K562 (cell line): ENCODE measurements around the gene NFATC1. TPM values are rescaled to one million over a fixed set of nuclear protein-coding genes. Genes with fewer than 3 reads are reported as not detected.

Source experiments
- ATAC-seq: fragments of 200-7000 bp; cut with Tn5 transposase; 3 replicates; pipeline ENCODE4 v1.9.1; 2020; ENCODE audit warnings: moderate library complexity
- BruUV-seq: library from RNA; stranded (reverse); fragments of 400-500 nt; replicated peaks from 2 replicates; lab custom pipeline; 2021; lab: Mats Ljungman, UMichigan
- CTCF ChIA-PET: fragments of 300-600 bp; formaldehyde crosslinking; extraction: SDS; loops from one replicate; lab custom pipeline; 2021; ENCODE audit warnings: low intra/inter-chr PET ratio; lab: Yijun Ruan, JAX
- POLR2A ChIA-PET: fragments of 300-600, 350-650 bp; sonication (Branson Sonifier 250); formaldehyde crosslinking; extraction: SDS; loops from one replicate; lab custom pipeline; 2021; ENCODE audit warnings: antibody characterized with exemption, inconsistent platforms; lab: Yijun Ruan, JAX
- DNase-seq, 4 experiments: peaks; one replicate each; pipeline versions ENCODE4 v3.0.0 to v3.0.0-alpha.2; 2011 to 2018; ENCODE audit warnings: low spot score in 3 of 4, mixed read lengths in 3 of 4; ENCODE audit errors: extremely low read depth in 1 of 4
- FAIRE-seq: peaks from 2 replicates; lab custom pipeline; 2011; peaks lifted over from hg19 to GRCh38; lab: Jason Lieb, UNC
- H2AFZ ChIP-seq: 2 replicates; pipeline ENCODE4 v1.6.0; 2011; ENCODE audit warnings: low read depth, low read length, control low read depth, inconsistent platforms
- H3K27ac ChIP-seq: fragments of 200-600 bp; 3 replicates; pipeline ENCODE4 v1.8.0; 2011; ENCODE audit warnings: low read depth, mild to moderate bottlenecking, control low read depth, inconsistent platforms, low read length, moderate library complexity, mixed read lengths; ENCODE audit errors: extremely low read depth
- H3K27me3 ChIP-seq, 2 experiments: fragments of 300-600 bp in 1 of 2; 2 replicates in 1 of 2; 3 replicates in 1 of 2; pipeline versions ENCODE4 v1.6.0 to v1.8.0; 2011; ENCODE audit warnings: inconsistent platforms in 2 of 2, low read length in 2 of 2, mild to moderate bottlenecking in 1 of 2, mixed read lengths in 1 of 2, moderate library complexity in 1 of 2; ENCODE audit not compliant: control insufficient read depth in 2 of 2, insufficient read depth in 2 of 2
- H3K36me3 ChIP-seq: fragments of 300-600 bp; 3 replicates; pipeline ENCODE4 v1.8.0; 2011; ENCODE audit warnings: mild to moderate bottlenecking, low read length, inconsistent platforms; ENCODE audit not compliant: control insufficient read depth, insufficient read depth
- H3K4me1 ChIP-seq, 2 experiments: fragments of 200-600 bp in 1 of 2; replicated peaks in 1 of 2; 2 replicates in 1 of 2; 3 replicates in 1 of 2; pipeline versions ENCODE4 v1.5.1 to v1.8.0; 2011; ENCODE audit warnings: inconsistent platforms in 2 of 2, low read length in 2 of 2, mild to moderate bottlenecking in 1 of 2, mixed read lengths in 1 of 2, moderate library complexity in 1 of 2; ENCODE audit not compliant: control insufficient read depth in 2 of 2, insufficient read depth in 2 of 2
- H3K4me2 ChIP-seq: 2 replicates; pipeline ENCODE4 v1.6.1; 2011; ENCODE audit warnings: low read length, control low read depth, inconsistent platforms, mixed read lengths; ENCODE audit not compliant: insufficient read depth
- H3K4me3 ChIP-seq: fragments of 200-600 bp; sonication (generic), shearing (Covaris generic); 2 replicates; pipeline ENCODE4 v1.5.1; 2016; ENCODE audit warnings: control low read depth, inconsistent platforms
- H3K79me2 ChIP-seq: fragments of 200-600 bp; 3 replicates; pipeline ENCODE4 v1.8.0; 2011; ENCODE audit warnings: low read length, inconsistent platforms; ENCODE audit not compliant: control insufficient read depth, insufficient read depth
- H3K9ac ChIP-seq, 2 experiments: 2 replicates each; pipeline versions ENCODE4 v1.6.0 to v1.6.1; 2011; ENCODE audit warnings: low read depth in 2 of 2, low read length in 2 of 2, control low read depth in 1 of 2, inconsistent platforms in 1 of 2, mild to moderate bottlenecking in 1 of 2, mixed read lengths in 1 of 2; ENCODE audit not compliant: insufficient read depth in 1 of 2
- H3K9me1 ChIP-seq: one replicate; pipeline ENCODE4 v1.6.0; 2011; ENCODE audit warnings: inconsistent platforms, mild to moderate bottlenecking, low read length, moderate library complexity; ENCODE audit not compliant: control insufficient read depth, insufficient read depth
- H3K9me3 ChIP-seq: replicated peaks from 2 replicates; pipeline ENCODE4 v1.5.1; 2011; ENCODE audit warnings: low read depth, low read length, inconsistent platforms; ENCODE audit not compliant: control insufficient read depth, insufficient read depth
- H4K20me1 ChIP-seq: replicated peaks from 2 replicates; pipeline ENCODE4 v1.6.1; 2011; ENCODE audit warnings: low read length, inconsistent platforms, mixed read lengths; ENCODE audit not compliant: control insufficient read depth, insufficient read depth
- CAMTA2 ChIP-seq: fragments of 250-450 bp; sonication (Bioruptor Pico); conservative IDR thresholded peaks from 2 replicates; pipeline ENCODE4 v1.5.1; 2022
- DMBX1 ChIP-seq: fragments of 250-450 bp; sonication (Bioruptor Pico); IDR thresholded peaks from 2 replicates; pipeline ENCODE4 v1.8.0; 2022; ENCODE audit warnings: inconsistent platforms, mild to moderate bottlenecking, moderate library complexity, borderline replicate concordance
- FOXP1 ChIP-seq: sonication (generic); formaldehyde crosslinking; IDR thresholded peaks from 2 replicates; pipeline ENCODE4 v1.8.0; 2022; ENCODE audit warnings: mild to moderate bottlenecking, missing genetic modification reagents
- HLTF ChIP-seq: fragments of 450-650 bp; IDR thresholded peaks from 2 replicates; pipeline ENCODE4 v1.6.1; 2016
- KLF16 ChIP-seq: IDR thresholded peaks from 2 replicates; pipeline ENCODE4 v1.6.1; 2016; ENCODE audit warnings: antibody characterized with exemption
- RFX5 ChIP-seq: IDR thresholded peaks from 2 replicates; pipeline ENCODE4 v1.6.1; 2011; ENCODE audit warnings: low read depth, mild to moderate bottlenecking, improper control_type of control experiment, low read length
- SAFB2 ChIP-seq: fragments of 200-400 bp; formaldehyde crosslinking; IDR thresholded peaks from 2 replicates; pipeline ENCODE4 v1.6.1; 2018; ENCODE audit warnings: borderline replicate concordance, low read length, low read depth, moderate library complexity; ENCODE audit not compliant: severe bottlenecking
- SOX6 ChIP-seq: fragments of 450-650 bp; IDR thresholded peaks from 2 replicates; pipeline ENCODE4 v1.6.1; 2014; ENCODE audit warnings: mild to moderate bottlenecking
- THAP7 ChIP-seq: fragments of 250-450 bp; sonication (Bioruptor Pico); IDR thresholded peaks from 2 replicates; pipeline ENCODE4 v1.5.0; 2021
- ZNF717 ChIP-seq: fragments of 250-450 bp; sonication (Bioruptor Pico); IDR thresholded peaks from 2 replicates; pipeline ENCODE4 v1.5.0; 2021
- WGBS: fragments of 100-300 bp; shearing (Covaris generic); methylation state at CpG from one replicate; pipeline ENCODE4 v1.1.6; 2016; ENCODE audit warnings: low coverage, mixed read lengths; ENCODE audit not compliant: insufficient coverage; ENCODE audit errors: missing lambda C conversion rate; 5-methylcytosine and 5-hydroxymethylcytosine counted together
- in situ Hi-C: fragments of 300-500 bp; cut with MboI; formaldehyde crosslinking; loops from 4 replicates; pipeline ENCODE4 v1.15.0; 2018; ENCODE audit warnings: inconsistent platforms, mixed read lengths
- intact Hi-C: fragments of 100-400 bp; cut with micrococcal nuclease; formaldehyde crosslinking; loops from 2 replicates; pipeline ENCODE4 v1.14.2; 2022
- polyA plus RNA-seq, 8 experiments: library from polyadenylated mRNA; depleted of rRNA in 4 of 8; stranded (reverse) in 5 of 8; unstranded in 3 of 8; fragments of >200 nt; fragmentation: Nextera tagmentation in 2 of 8; fragmentation: Illumina TruSeq in 1 of 8; extraction: Ambion mirVana in 2 of 8; extraction: Trizol in 1 of 8; gene quantifications; 2 replicates each; pipeline versions ENCODE4 v1.2.1 to v1.2.3, GENCODE V29; 2011 to 2014; ENCODE audit warnings: inconsistent platforms in 1 of 8, missing spikeins in 1 of 8
- total RNA-seq, 7 experiments: library from RNA; depleted of rRNA in 6 of 7; stranded (reverse); fragments of >200 nt in 6 of 7; fragmentation: Illumina TruSeq in 2 of 7; extraction: Trizol in 2 of 7; gene quantifications; 2 replicates each; pipeline versions ENCODE4 v1.2.1 to v1.2.3, GENCODE V29; 2011 to 2021; ENCODE audit warnings: low replicate concordance in 1 of 7
- TF ChIP-seq, protein P1 (sequence below): fragments of 250-450 bp; sonication (Bioruptor Pico); IDR thresholded peaks from 2 replicates; pipeline ENCODE4 v1.4.0; 2020
- TF ChIP-seq, protein P2 (sequence below): sonication (generic); formaldehyde crosslinking; IDR thresholded peaks from 2 replicates; pipeline ENCODE4 v1.8.1; 2023; ENCODE audit warnings: mild to moderate bottlenecking, missing genetic modification reagents
- TF ChIP-seq, protein P3 (sequence below): fragments of 250-450 bp; sonication (Bioruptor Pico); IDR thresholded peaks from 2 replicates; pipeline ENCODE4 v1.8.0; 2021; ENCODE audit warnings: moderate library complexity, mild to moderate bottlenecking, inconsistent platforms
- TF ChIP-seq, protein P4 (sequence below): fragments of 450-650 bp; formaldehyde crosslinking; IDR thresholded peaks from 2 replicates; pipeline ENCODE4 v1.4.0; 2020; ENCODE audit warnings: mild to moderate bottlenecking, moderate library complexity

NFATC1 gene
- total and polyA plus RNA-seq, 9 of the 15 experiments (the other 6 are each of a cell fraction or from before 2014, with no cell fraction given) = 1.1 to 16.4 (median 2.5) TPM

GRCh38 chr18:79466591-79466990 is 70.9 kb downstream of the NFATC1 start:
- 82% methylated on average over 4 of the region's 16 CpGs for WGBS
- ATAC-seq (no peak), FAIRE-seq (no peak), DNase-seq (no peak)
- POLR2A ChIA-PET = interaction anchor here (0.6 kb wide), 1 partner anchor 89 kb away, joined by 3 read pairs; no protein-coding TSS in a partner anchor
- H3K27me3 ChIP-seq = no peaks in the 10 kb centered on the region
- no peaks in the 10 kb centered on the region for H3K9me1 ChIP-seq
- H3K79me2 ChIP-seq = no peaks in the 10 kb centered on the region
- H3K36me3 ChIP-seq = peaks cover 6% of the 10 kb centered on the region; the same call in 1 of the 3 replicates
- no TSS peak for BruUV-seq
- intact Hi-C loops = no loop called here
- no peak overlapping the region for H2AFZ ChIP-seq
- H3K4me1 ChIP-seq = no peaks in the 10 kb centered on the region; a peak in 1 of 5 replicates
- CTCF ChIA-PET = no interaction called here
- no peaks in the 10 kb centered on the region for H4K20me1 ChIP-seq
- no peak overlapping the region for H3K4me2 ChIP-seq
- H3K9ac ChIP-seq = no peak overlapping the region
- H3K9me3 ChIP-seq = no peaks in the 10 kb centered on the region
- TF ChIP-seq ZNF717 (CRISPR knock-in tag) (no peak), HLTF (no peak), RFX5 (no peak), SAFB2 (no peak), SOX6 (no peak), FOXP1 (no peak), DMBX1 (no peak), KLF16 (no peak), THAP7 (no peak), CAMTA2 (CRISPR knock-in tag) (no peak)
- TF ChIP-seq, protein P1, sequence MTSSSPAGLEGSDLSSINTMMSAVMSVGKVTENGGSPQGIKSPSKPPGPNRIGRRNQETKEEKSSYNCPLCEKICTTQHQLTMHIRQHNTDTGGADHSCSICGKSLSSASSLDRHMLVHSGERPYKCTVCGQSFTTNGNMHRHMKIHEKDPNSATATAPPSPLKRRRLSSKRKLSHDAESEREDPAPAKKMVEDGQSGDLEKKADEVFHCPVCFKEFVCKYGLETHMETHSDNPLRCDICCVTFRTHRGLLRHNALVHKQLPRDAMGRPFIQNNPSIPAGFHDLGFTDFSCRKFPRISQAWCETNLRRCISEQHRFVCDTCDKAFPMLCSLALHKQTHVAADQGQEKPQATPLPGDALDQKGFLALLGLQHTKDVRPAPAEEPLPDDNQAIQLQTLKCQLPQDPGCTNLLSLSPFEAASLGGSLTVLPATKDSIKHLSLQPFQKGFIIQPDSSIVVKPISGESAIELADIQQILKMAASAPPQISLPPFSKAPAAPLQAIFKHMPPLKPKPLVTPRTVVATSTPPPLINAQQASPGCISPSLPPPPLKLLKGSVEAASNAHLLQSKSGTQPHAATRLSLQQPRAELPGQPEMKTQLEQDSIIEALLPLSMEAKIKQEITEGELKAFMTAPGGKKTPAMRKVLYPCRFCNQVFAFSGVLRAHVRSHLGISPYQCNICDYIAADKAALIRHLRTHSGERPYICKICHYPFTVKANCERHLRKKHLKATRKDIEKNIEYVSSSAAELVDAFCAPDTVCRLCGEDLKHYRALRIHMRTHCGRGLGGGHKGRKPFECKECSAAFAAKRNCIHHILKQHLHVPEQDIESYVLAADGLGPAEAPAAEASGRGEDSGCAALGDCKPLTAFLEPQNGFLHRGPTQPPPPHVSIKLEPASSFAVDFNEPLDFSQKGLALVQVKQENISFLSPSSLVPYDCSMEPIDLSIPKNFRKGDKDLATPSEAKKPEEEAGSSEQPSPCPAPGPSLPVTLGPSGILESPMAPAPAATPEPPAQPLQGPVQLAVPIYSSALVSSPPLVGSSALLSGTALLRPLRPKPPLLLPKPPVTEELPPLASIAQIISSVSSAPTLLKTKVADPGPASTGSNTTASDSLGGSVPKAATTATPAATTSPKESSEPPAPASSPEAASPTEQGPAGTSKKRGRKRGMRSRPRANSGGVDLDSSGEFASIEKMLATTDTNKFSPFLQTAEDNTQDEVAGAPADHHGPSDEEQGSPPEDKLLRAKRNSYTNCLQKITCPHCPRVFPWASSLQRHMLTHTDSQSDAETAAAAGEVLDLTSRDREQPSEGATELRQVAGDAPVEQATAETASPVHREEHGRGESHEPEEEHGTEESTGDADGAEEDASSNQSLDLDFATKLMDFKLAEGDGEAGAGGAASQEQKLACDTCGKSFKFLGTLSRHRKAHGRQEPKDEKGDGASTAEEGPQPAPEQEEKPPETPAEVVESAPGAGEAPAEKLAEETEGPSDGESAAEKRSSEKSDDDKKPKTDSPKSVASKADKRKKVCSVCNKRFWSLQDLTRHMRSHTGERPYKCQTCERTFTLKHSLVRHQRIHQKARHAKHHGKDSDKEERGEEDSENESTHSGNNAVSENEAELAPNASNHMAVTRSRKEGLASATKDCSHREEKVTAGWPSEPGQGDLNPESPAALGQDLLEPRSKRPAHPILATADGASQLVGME (CRISPR knock-in tag) = no peak
- TF ChIP-seq, protein P2, sequence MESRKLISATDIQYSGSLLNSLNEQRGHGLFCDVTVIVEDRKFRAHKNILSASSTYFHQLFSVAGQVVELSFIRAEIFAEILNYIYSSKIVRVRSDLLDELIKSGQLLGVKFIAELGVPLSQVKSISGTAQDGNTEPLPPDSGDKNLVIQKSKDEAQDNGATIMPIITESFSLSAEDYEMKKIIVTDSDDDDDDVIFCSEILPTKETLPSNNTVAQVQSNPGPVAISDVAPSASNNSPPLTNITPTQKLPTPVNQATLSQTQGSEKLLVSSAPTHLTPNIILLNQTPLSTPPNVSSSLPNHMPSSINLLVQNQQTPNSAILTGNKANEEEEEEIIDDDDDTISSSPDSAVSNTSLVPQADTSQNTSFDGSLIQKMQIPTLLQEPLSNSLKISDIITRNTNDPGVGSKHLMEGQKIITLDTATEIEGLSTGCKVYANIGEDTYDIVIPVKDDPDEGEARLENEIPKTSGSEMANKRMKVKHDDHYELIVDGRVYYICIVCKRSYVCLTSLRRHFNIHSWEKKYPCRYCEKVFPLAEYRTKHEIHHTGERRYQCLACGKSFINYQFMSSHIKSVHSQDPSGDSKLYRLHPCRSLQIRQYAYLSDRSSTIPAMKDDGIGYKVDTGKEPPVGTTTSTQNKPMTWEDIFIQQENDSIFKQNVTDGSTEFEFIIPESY (CRISPR knock-in tag) = no peak
- TF ChIP-seq, protein P3, sequence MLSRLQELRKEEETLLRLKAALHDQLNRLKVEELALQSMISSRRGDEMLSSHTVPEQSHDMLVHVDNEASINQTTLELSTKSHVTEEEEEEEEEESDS = no peak
- TF ChIP-seq, protein P4, sequence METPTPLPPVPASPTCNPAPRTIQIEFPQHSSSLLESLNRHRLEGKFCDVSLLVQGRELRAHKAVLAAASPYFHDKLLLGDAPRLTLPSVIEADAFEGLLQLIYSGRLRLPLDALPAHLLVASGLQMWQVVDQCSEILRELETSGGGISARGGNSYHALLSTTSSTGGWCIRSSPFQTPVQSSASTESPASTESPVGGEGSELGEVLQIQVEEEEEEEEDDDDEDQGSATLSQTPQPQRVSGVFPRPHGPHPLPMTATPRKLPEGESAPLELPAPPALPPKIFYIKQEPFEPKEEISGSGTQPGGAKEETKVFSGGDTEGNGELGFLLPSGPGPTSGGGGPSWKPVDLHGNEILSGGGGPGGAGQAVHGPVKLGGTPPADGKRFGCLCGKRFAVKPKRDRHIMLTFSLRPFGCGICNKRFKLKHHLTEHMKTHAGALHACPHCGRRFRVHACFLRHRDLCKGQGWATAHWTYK (CRISPR knock-in tag) = no peak
- TF ChIP-seq, all 486 proteins: peak for 0
- in situ Hi-C loops = no loop called here
- H3K4me3 ChIP-seq = no peak overlapping the region
- H3K27ac ChIP-seq = no peak overlapping the region
